NCI-H1092 (cell line): ENCODE data around the gene NCAPG2.
"Not testable (repeated sequence)": the region's sequence is repeated elsewhere in the genome, so short reads cannot be mapped to it uniquely, and the experiment has no call there.

Experiments
- DNase-seq: peaks from one replicate; lab custom pipeline; 2025; lab: John Stamatoyannopoulos, UW

Gene NCAPG2

DNA sequence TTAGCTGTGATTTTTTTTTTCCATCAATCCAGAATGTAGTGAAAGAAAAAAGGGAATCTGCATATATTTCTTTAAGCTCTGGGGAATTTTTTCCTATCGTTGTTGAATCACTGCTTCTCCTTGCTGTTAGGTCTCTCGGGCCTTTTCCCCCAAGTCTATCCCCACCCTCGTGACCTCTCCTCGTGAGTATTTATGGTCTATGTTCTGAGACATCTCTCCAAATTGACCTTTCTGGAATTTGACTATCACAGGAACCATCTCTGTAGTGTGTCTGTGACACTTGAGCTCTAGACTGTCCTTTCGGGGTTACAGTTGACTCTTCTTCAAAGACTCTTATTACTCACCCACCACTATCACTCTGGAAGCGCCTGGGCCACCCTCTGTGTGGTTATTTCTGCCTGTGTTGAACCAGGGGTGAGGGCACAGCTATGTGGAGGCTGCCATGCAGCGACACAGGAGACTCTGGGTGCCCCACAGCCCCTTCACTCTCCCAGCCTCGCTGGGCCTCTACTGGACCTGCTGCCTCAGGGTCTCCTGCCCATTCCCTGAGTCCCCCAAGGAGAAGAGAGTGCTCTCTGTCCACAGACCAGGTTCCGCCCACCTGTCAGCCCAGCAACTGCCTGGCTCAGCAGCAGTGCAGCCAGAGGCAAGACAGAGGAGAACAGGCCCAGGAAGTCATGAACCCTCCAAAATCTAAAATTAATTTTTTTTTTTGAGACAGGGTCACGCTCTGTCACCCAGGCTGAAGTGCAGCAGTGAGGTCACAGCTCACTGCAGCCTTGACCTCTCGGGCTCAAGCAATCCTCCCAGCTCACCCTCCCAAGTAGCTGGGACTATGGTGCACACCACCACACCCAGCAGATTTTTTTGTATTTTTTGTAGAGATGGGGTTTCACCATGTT lies 71.3 kb downstream of the NCAPG2 start:
- DNase-seq, result no peak

GRCh38 chr7:158631574-158632195 lies 72.9 kb downstream of the NCAPG2 start:
- no peak for DNase-seq

DNA sequence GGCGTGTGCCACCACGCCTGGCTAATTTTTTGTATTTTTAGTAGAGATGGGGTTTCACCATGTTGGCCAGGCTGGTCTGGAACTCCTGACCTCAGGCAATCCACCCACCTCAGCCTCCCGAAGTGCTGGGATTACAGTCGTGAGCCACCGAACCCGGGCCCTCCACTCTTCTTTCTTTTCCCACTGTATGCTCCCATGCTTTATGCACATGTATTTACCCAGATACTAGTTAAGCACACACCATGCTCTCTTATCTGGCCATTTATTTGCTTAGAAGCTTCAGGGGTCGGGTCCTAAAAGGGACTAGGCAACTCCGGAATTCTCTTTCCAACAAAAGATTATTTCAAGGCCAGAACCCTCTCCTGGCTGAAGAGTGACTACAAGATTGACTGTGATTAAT lies 78.3 kb downstream of the NCAPG2 start:
- DNase-seq, result not testable (repeated sequence)

- DNase-seq, result no peak
These were observed 81.4 kb downstream of the NCAPG2 start for GRCh38 chr7:158623241-158623640.

DNA sequence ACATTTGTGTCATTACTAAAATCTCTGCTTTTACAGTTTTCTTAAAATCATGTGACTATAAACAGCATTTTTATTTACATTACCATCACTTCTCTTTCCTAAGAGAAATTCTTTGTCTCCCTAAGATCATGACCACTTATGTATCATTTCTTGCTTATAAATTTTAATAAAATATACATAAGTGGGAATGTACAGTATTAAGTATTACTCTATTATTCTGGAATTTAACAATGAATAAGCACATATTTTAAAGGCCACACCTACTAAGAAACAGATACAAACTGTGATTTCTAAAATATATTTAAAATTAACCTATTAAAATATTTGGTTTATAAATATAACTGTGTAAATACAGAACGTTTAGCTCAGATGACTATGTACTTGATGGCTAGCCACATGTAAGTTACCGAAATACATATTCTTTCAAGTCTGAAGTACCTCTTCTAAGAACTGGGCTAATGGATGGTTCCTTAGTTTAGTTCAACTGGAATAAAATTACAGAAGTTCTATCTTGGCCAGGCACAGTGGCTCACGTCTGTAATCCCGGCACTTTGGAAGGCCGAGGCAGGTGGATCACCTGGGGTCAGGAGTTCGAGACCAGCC lies 83.7 kb downstream of the NCAPG2 start:
- DNase-seq, result no peak

GRCh38 chr7:158620418-158620817 lies 84.2 kb downstream of the NCAPG2 start:
- DNase-seq, result no peak

DNA sequence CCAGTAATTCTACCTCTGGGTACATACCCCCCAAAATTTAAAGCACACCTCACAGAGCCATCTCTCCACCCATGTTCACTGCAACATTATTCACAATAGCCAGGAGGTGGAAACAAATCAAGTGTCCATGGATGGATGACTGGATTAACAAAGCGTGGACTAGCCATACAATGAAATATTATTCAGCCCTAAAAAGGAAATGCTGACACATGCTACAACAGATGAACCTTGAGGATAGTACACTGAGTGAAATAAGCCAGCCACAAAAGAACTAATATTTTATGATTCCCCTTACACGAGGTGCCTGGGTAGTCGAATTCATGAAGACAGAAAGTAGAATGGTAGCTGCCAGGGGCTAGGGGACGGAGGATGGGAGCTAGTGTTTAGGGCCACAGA lies 85.9 kb downstream of the NCAPG2 start:
- DNase-seq, result no peak

DNA sequence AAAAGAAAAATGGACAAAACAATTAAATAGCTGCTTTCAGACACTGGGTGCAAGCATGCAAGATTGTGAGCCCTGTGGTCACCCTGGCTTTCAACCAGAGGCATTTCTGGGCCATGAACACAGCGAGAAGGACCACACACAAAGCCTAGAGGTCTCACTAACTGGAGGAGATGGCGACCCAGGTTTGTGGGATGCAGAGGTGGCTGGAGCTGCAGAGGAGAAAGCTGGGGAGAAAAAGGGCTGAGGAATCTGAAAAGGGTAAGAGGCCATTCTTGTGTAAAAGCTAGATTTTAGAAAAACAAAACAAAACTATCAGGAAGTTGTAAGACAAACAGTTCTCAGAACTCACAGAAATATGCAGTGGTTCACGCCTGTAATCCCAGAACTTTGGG lies 86.9 kb downstream of the NCAPG2 start:
- no peak for DNase-seq

GRCh38 chr7:158616050-158616449 lies 88.6 kb downstream of the NCAPG2 start:
- no peak for DNase-seq

DNA sequence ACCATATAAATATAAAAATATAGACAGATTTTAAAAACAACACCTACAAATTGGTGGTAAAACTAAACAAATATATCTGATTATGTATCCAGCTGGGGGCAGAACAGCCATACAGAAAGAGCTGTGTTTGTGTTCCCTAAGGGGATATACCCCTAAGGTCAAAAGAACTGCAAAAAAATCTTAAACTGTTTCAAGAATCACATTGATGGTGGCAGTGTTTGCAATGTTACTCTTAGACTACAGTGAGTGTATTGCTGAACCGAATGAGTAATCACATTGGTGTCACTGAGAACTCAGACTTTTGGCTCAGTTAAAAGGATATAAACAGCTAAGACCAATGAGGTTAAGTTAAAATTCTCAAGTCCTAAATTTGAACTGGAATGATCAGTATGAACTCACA lies 89.9 kb downstream of the NCAPG2 start:
- DNase-seq, result no peak

DNA sequence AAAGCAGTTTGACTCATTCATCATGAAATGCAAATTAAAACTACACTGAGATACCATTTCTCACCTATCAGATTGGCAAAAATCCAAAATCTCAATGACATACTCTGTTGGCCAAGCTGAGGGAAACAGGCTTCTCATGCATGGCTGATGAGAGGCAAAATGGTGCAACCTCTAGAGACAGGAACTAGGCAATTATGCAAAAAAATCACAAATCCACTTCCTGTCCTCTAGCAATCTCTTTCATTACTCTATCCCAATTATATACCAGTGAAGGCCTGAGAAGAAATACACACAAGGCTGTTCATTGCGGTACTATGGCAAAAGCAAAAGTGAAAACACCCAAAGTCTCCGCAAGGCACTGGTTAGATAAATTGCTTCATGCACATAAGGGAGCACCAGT lies 91.1 kb downstream of the NCAPG2 start:
- peak; percentile 38 for DNase-seq

GRCh38 chr7:158612546-158612945 lies 92.1 kb downstream of the NCAPG2 start:
- no peak for DNase-seq

- no peak for DNase-seq
These were observed 93.1 kb downstream of the NCAPG2 start for GRCh38 chr7:158611541-158611940.

DNA sequence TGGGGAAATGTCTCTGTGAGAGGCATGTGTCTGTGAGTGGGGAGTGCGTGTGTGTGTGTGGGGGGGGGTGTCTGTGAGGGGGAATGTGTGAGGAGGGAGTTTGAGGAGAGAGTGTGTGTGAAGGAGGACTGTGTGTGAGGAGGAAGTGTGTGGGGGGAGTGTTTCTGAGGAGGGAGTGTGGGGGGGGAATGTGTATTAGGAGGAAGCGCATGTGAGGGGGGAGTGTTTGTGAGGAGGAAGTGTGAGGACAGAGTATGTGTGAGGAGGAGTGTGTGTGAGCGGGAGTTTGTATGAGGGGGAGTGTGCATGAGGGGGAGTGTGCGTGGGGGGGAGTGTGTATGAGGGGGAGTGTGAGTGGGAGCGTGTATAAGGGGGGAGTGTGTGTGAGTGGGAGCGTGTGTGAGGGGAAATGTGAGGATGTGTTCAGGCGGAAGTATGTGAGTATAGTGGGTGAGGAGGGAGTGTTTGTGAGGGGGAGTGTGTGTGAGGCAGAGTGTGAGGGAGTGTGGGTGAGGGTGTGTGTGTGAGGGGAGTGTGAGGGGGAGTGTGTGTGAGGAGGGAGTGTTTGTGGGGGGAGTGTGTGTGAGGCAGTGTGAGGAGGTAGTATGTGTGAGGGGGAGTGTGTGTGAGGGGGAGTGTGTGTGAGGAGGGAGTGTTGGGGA lies 95.2 kb downstream of the NCAPG2 start:
- no peak for DNase-seq

DNA sequence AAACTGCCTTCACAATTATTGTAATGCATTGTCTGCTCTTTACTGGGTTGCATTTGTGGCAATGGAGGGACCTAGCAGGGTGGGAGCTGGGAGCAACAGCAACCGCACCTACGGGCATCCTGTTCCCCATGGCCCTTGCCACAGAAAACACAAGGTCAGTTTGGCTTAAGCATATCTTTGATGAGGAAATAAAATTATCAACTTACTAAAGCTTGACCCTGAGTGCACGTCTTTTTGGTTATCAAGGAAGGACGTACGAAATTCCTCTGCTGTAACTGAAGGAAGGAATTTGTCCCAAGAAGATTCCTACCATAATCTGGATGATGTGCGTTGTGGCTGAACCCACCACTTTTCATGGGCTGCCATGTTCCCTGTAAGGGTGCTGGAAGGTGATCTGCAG lies 97.0 kb downstream of the NCAPG2 start:
- no peak for DNase-seq

DNA sequence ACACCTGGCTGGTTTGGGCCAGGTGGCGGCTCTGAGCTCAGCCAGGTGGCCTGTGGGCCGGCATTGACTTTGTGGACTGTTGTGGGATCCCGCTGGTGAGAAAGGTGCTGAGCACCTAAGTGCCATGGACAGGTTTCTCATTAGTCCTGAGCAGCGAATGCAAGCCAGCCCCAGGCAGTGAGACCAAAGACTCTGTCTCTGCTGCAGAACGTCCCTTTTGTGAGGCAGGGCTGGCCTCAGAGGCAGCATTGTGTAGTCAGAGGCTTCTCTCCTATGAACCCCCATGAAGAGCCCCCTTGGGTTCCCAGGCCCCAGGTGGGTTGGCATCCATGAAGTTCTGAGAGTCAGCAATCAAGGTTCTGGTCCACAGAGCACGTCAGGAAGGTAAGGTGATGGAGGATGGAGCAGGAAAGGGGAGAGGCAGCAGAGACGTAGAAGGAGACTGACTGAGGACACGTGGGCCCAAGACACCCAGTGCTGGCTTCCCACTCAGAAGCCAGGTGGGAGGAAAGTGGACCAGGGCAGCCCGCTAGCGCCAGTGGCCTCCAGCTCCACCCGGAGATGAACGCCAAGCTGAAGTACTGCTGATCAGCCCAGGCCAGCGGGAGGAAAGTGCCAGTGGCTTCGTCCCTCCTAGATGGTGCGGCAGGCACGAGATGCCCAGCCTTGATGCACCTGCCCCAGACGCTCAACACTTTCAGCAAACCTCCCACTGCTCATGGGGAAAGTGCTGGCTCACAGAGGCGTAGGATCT lies 97.8 kb downstream of the NCAPG2 start:
- no peak for DNase-seq

- DNase-seq, result no peak
These were observed 98.5 kb downstream of the NCAPG2 start for GRCh38 chr7:158606129-158606528.

- no peak for DNase-seq
These were observed 100.5 kb downstream of the NCAPG2 start for GRCh38 chr7:158603773-158604755.

GRCh38 chr7:158602905-158603772 lies 101.5 kb downstream of the NCAPG2 start:
- no peak for DNase-seq

GRCh38 chr7:158602041-158602440 lies 102.6 kb downstream of the NCAPG2 start:
- DNase-seq, result no peak
